ENCODE results near the gene FBXO44.

Gene FBXO44

GRCh38 chr1:11626551-11626950 is 28.1 kb upstream of the FBXO44 start:
- H3K27ac ChIP-seq: no peak overlapping the region
- TF ChIP-seq ZFX (IDR thresholded peaks at IDR 0.05) (no peak), CTCF (conservative IDR thresholded peaks at IDR 0.05) (no peak)

DNA sequence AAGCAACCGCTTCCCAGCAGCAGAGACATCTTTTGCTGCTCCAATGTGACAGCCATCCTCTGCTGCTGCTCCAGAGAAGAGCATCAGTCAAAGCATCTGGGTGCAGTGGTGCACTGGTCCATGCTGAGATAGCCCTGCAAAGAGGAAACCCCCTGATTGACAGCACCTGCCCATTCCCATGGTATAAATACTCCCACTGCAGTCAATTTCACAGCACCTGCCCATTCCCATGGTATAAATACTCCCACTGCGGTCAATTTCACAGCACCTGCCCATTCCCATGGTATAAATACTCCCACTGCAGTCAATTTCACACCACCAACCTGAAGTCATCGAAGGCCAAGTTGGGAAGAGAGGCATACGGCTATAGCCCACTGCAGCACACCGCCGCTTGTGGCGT is 25.9 kb upstream of the FBXO44 start:
- no peak overlapping the region for H3K27ac ChIP-seq
- no peak for TF ChIP-seq ZFX (IDR thresholded peaks at IDR 0.05)
- no peak for TF ChIP-seq CTCF (conservative IDR thresholded peaks at IDR 0.05)

DNA sequence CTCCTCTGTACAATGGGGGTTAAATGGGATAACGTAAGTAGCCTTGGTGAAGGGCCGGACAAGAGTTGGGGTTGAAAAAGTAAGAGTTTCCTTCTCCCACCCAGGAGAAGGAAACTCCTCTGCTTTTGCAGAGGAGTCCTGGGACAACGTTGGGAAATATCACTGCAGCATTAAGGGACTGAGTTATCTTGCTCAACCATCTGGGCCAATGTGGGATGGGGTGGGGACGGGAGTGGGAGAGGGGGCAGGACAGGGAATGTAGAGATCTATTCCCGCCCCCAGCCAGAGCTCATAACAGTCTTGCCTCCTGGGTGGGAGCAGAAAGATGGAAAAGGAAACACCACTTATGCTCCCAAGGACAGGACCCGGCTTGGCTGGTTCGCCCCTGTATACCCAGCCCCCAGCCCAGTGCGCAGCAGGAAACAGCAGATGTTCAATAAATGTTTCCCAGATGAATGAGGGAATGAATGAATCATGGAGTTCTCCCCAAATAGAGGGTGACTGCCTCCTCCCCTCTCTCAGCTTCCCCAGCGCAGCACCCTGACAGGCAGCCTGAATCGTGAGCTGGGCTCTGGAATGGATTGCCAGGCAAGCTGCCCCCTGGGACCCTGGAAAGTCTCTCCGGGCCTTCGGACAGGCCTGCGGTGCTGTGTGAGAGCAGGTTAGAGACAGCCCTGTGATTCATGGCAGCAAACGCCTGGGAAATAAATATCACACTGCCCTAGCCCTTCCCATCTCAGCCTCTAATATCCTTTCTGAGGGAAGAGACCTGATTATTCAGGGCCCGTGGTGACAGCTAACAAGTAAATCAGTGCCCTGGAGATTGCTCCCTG is 25.3 kb upstream of the FBXO44 start:
- TF ChIP-seq ZFX (IDR thresholded peaks at IDR 0.05) (no peak), CTCF (conservative IDR thresholded peaks at IDR 0.05) (no peak)
- H3K27ac ChIP-seq: no peak overlapping the region

- TF ChIP-seq CTCF (conservative IDR thresholded peaks at IDR 0.05): no peak
- no peak for TF ChIP-seq ZFX (IDR thresholded peaks at IDR 0.05)
- H3K27ac ChIP-seq: no peak overlapping the region
Observed at GRCh38 chr1:11634365-11635192, 20.1 kb upstream of the FBXO44 start.

DNA sequence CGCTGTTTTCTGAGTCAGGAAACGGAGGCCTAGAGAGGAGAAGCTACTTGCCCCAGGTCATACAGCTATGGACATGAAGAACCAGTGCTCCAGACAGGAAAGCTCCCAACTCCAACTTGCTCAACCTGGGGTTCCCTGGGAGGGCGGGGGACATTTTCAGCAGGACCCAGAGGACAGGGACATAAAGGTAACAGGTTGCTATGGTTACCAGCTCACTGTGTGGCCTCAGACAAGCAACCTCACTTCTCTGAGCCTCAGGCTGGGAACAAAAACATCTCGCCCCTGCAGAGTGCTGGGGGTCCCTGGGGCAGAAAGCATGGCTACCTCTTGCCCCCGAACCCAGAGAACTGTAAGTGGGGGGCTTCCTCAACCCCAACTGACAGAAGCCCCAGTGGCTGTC is 16.6 kb upstream of the FBXO44 start:
- TF ChIP-seq CTCF (conservative IDR thresholded peaks at IDR 0.05) (no peak), ZFX (IDR thresholded peaks at IDR 0.05) (no peak)
- no peak overlapping the region for H3K27ac ChIP-seq

GRCh38 chr1:11639372-11639771 is 15.3 kb upstream of the FBXO44 start:
- TF ChIP-seq CTCF (conservative IDR thresholded peaks at IDR 0.05): no peak
- no peak for TF ChIP-seq ZFX (IDR thresholded peaks at IDR 0.05)
- no peak overlapping the region for H3K27ac ChIP-seq

- no peak for TF ChIP-seq CTCF (conservative IDR thresholded peaks at IDR 0.05)
- no peak for TF ChIP-seq ZFX (IDR thresholded peaks at IDR 0.05)
Observed at GRCh38 chr1:11640101-11640500, 14.6 kb upstream of the FBXO44 start.

More at GRCh38 chr1:11640101-11640500, 14.6 kb upstream of the FBXO44 start:
- no peak overlapping the region for H3K27ac ChIP-seq

Measured in C4-2B (cell line).